ENCODE measurements around the gene NFASC.

The NFASC gene

GRCh38 chr1:205068457-205069040 is 197.9 kb downstream of the NFASC start:
- no peak for DNase-seq

- DNase-seq, result no peak
These were observed 198.9 kb downstream of the NFASC start for GRCh38 chr1:205069371-205070125.

GRCh38 chr1:205071028-205071409 is 200.4 kb downstream of the NFASC start:
- DNase-seq, result no peak

- DNase-seq, result no peak
These were observed 201.1 kb downstream of the NFASC start for GRCh38 chr1:205071801-205072200.

GRCh38 chr1:205072286-205072685 is 201.6 kb downstream of the NFASC start:
- no peak for DNase-seq

Measured in stimulated activated CD4-positive, alpha-beta T cell treated with anti-CD3 and anti-CD28 coated beads, Interleukin-2, amount 100 ng/mL, for 48 hours (primary cell).